ENCODE results near the gene TLNRD1.

Gene TLNRD1

DNA sequence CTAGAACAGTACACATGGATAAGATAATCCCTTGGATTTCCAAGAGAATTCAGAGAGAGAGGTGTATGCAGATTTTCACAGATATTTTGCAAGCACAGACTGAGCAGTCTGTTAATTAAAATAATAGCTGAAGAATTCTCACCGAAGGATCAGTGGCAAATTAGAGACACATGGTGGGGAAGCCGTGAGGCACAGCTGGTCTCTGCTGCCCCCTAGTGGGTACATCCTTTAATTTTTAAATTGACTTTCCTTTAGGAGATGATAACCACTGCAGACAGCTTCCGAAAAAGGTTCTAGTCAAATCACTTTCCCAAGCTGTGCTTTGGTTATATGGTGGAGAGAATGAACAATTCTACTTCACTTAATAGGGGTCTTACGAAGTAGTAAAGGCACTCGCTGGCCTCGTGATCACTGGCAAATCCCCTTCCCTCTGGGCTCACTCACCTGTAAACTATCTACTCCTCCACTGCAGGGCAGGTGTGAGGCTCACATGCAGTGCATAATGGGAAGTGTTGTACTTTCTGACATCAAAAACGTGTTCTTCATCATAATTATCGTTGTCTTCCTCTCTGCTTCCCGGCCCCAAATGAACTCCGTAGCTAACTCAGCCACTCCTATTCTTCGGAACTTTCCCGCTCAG is 30.6 kb upstream of the TLNRD1 start:
- H3K4me3 ChIP-seq = no peak overlapping the region
- peak; percentile 45 for DNase-seq (ENCODE audit: low spot score)
- no peak overlapping the region for H3K27ac ChIP-seq
- TF ChIP-seq, protein P1, sequence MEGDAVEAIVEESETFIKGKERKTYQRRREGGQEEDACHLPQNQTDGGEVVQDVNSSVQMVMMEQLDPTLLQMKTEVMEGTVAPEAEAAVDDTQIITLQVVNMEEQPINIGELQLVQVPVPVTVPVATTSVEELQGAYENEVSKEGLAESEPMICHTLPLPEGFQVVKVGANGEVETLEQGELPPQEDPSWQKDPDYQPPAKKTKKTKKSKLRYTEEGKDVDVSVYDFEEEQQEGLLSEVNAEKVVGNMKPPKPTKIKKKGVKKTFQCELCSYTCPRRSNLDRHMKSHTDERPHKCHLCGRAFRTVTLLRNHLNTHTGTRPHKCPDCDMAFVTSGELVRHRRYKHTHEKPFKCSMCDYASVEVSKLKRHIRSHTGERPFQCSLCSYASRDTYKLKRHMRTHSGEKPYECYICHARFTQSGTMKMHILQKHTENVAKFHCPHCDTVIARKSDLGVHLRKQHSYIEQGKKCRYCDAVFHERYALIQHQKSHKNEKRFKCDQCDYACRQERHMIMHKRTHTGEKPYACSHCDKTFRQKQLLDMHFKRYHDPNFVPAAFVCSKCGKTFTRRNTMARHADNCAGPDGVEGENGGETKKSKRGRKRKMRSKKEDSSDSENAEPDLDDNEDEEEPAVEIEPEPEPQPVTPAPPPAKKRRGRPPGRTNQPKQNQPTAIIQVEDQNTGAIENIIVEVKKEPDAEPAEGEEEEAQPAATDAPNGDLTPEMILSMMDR (IDR thresholded peaks at IDR 0.05) = peak; percentile 74

DNA sequence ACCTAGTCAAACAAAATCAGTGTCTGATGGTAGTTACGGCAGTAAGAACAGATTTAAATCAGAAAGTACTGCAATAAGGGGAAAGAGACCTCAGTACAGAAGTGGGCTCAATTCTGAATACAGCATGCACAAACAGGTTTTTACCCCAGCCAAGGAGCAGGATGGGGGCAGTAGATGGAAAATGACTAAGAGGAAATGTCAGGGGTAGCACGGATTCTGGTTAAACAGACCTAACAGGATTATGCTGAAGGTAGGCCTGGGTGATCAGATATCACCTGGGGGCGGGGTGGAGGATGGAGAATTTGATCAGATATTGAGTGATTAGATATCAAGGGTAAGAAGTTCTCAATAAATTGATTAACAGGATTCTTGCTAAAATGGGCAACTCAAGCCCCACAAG is 30.1 kb upstream of the TLNRD1 start:
- no peak overlapping the region for H3K27ac ChIP-seq
- no peak for DNase-seq (ENCODE audit: low spot score)
- no peak overlapping the region for H3K4me3 ChIP-seq
- TF ChIP-seq, protein P1 (IDR thresholded peaks at IDR 0.05) = no peak

DNA sequence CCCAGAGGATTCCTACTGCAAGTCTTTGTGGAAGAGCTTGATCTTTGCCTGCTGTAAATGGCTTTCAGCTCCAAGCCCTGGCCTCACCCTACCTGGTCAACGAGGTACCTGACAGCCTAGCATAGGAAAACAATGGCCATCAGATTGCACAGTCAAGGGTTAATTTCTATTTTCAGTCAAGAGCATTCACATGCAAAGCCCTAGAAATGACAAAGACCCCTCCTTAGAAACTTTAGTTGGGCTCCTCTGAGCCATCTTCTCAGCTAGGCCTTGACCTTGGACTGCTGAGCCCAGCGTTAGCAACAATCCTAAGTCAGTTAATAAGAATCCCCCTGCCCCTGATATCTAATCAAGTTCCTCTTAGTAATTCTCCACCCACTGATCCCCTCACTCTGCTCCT is 29.6 kb upstream of the TLNRD1 start:
- no peak for DNase-seq (ENCODE audit: low spot score)
- Histone ChIP-seq H3K4me3 (no peak overlapping the region), H3K27ac (no peak overlapping the region)
- TF ChIP-seq, protein P1 (IDR thresholded peaks at IDR 0.05) = no peak

DNA sequence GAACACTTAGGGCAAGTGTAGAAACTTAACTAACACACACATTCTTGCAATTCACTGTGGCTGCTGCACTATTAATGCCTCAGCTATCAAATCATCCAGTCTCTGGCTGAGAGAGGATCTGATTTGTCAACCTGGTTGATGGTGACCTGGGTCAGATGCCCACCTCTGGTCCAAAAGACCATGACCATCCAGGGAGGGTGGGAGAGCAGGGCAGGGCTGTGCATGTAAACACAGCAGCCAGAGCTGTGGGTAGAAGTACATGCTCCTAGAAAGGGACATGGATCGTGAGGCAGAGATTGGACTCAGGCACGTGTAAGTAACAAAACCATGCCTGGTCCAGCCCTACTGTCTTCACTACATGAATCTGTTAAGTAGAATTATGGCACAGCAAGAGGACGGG is 28.4 kb upstream of the TLNRD1 start:
- H3K27ac ChIP-seq = no peak overlapping the region
- no peak for DNase-seq (ENCODE audit: low spot score)
- H3K4me3 ChIP-seq = no peak overlapping the region
- TF ChIP-seq, protein P1 (IDR thresholded peaks at IDR 0.05) = no peak

DNA sequence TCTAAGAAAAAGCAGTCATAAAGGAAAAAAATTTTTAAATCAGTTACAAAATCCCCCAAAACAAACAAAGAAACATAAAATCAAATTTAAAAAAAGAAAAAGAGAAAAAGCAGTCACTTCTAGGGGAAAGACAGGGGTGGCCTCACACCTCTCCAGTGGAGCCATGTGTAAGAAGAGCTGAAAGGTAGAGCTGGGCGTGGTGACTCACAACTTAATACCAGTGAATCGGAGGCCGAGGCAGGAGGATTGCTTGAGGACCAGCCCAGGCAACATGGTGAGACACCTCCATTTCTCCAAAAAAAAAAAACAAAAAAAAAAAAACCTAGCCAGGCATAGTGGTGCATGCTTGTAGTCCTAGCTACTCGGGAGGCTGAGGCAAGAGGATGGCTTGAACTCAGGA is 25.8 kb upstream of the TLNRD1 start:
- TF ChIP-seq, protein P1 (IDR thresholded peaks at IDR 0.05) = no peak
- Histone ChIP-seq H3K4me3 (no peak overlapping the region), H3K27ac (no peak overlapping the region)
- no peak for DNase-seq (ENCODE audit: low spot score)

- DNase-seq (ENCODE audit: low spot score) = no peak
Observed at GRCh38 chr15:80976851-80977250, 23.9 kb upstream of the TLNRD1 start.

GRCh38 chr15:80977627-80978036 is 23.1 kb upstream of the TLNRD1 start:
- TF ChIP-seq, protein P1 (IDR thresholded peaks at IDR 0.05) = no peak
- H3K27ac ChIP-seq = no peak overlapping the region
- no peak for DNase-seq (ENCODE audit: low spot score)
- no peak overlapping the region for H3K4me3 ChIP-seq

More at GRCh38 chr15:80976851-80977250, 23.9 kb upstream of the TLNRD1 start:
- TF ChIP-seq, protein P1 (IDR thresholded peaks at IDR 0.05) = no peak
- Histone ChIP-seq H3K27ac (no peak overlapping the region), H3K4me3 (no peak overlapping the region)

All from coronary artery (tissue), 2 donors.